K562 (cell line): Measurements from ENCODE around the gene FBN3. TPM values are rescaled to one million over a fixed set of nuclear protein-coding genes. Genes with fewer than 3 reads are reported as not detected.
A peak's percentile ranks its signal among the peaks of the same experiment; 100 is the strongest.
"Not testable (repeated sequence)": the region's sequence is repeated elsewhere in the genome, so short reads cannot be mapped to it uniquely, and the experiment has no call there.

ENCODE experiments used
- NR2C2 ChIP-seq, 2 experiments: fragments of 200-800 bp in 1 of 2; sonication (Bioruptor generic) in 1 of 2; sonication (generic) in 1 of 2; formaldehyde crosslinking in 1 of 2; IDR thresholded peaks; 2 replicates each; pipeline versions ENCODE4 v1.6.1 to v1.8.0; 2016 to 2022; ENCODE audit warnings: mild to moderate bottlenecking in 1 of 2, missing compliant biosample characterization in 1 of 2, missing genetic modification characterization in 1 of 2, missing genetic modification reagents in 1 of 2
- PHB2 ChIP-seq: fragments of 450-650 bp; IDR thresholded peaks from 2 replicates; pipeline ENCODE4 v1.6.1; 2017; ENCODE audit warnings: low read depth
- polyA plus RNA-seq, 8 experiments: library from polyadenylated mRNA; depleted of rRNA in 4 of 8; stranded (reverse) in 5 of 8; unstranded in 3 of 8; fragments of >200 nt; fragmentation: Nextera tagmentation in 2 of 8; fragmentation: Illumina TruSeq in 1 of 8; extraction: Ambion mirVana in 2 of 8; extraction: Trizol in 1 of 8; gene quantifications; 2 replicates each; pipeline versions ENCODE4 v1.2.1 to v1.2.3, GENCODE V29; 2011 to 2014; ENCODE audit warnings: inconsistent platforms in 1 of 8, missing spikeins in 1 of 8
- total RNA-seq, 7 experiments: library from RNA; depleted of rRNA in 6 of 7; stranded (reverse); fragments of >200 nt in 6 of 7; fragmentation: Illumina TruSeq in 2 of 7; extraction: Trizol in 2 of 7; gene quantifications; 2 replicates each; pipeline versions ENCODE4 v1.2.1 to v1.2.3, GENCODE V29; 2011 to 2021; ENCODE audit warnings: low replicate concordance in 1 of 7
- TF ChIP-seq, protein P1 (sequence below): fragments of 250-450 bp; sonication (Bioruptor Pico); IDR thresholded peaks from 2 replicates; pipeline ENCODE4 v1.4.0; 2020; ENCODE audit warnings: mild to moderate bottlenecking, moderate library complexity
- TF ChIP-seq, protein P2 (sequence below): fragments of 200-800 bp; sonication (Bioruptor generic); IDR thresholded peaks from 2 replicates; pipeline ENCODE4 v1.6.1; 2017; ENCODE audit warnings: missing genetic modification characterization, missing compliant biosample characterization
- TF ChIP-seq, protein P3 (sequence below): fragments of 450-650 bp; IDR thresholded peaks from 2 replicates; pipeline ENCODE4 v1.6.1; 2016; ENCODE audit warnings: mild to moderate bottlenecking
- TF ChIP-seq, protein P4 (sequence below): sonication (generic); formaldehyde crosslinking; IDR thresholded peaks from 2 replicates; pipeline ENCODE4 v1.8.0; 2022; ENCODE audit warnings: missing genetic modification reagents, mild to moderate bottlenecking, moderate library complexity, borderline replicate concordance
- TF ChIP-seq, protein P5 (sequence below): fragments of 450-650 bp; IDR thresholded peaks from 2 replicates; pipeline ENCODE4 v1.6.1; 2016; ENCODE audit warnings: low read depth, mild to moderate bottlenecking, moderate library complexity

The FBN3 gene
- total and polyA plus RNA-seq, 9 of the 15 experiments (the other 6 are each of a cell fraction or from before 2014, with no cell fraction given) = under 0.01 to 0.29 (median 0.01) TPM; not detected in 4

DNA sequence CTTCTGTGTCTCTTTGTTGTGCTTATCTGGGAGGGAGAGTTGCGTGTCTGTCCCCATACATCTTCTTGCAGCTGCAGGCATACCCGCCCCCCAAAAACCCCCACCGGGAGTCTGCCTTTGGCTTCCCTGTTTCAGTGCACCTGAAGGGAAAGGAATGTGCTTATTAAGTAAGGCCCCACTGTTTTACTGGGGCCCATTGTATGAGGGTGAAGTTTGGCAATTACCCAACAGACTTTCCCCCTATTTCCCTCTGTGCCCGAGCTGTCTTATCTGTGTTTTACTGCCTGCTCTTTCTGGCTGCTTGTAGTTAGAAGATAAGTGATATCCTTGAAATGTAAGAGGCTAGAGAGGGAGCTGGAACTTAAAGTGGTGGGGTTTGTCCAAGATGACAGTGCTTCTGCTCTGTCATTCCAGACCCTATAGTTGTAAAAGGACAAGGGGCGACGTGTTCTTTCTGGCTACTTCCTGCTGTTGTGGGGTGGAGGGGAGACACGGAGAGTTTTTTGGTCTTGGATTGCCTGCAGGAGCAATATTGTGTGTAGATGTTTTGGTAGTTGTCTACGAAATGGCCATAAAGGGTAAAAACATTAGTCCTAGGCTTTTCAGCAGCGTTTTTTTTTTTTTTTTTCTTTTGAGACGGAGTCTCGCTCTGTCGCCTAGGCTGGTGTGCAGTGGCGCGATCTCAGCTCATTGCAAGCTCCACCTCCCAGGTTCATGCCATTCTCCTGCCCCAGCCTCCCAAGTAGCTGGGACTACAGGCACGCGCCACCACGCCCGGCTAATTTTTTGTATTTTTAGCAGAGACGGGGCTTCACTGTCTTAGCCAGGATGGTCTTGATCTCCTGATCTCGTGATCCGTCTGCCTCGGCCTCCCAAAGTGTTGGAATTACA is 115.9 kb downstream of the FBN3 start (continued):
- TF ChIP-seq, protein P1, sequence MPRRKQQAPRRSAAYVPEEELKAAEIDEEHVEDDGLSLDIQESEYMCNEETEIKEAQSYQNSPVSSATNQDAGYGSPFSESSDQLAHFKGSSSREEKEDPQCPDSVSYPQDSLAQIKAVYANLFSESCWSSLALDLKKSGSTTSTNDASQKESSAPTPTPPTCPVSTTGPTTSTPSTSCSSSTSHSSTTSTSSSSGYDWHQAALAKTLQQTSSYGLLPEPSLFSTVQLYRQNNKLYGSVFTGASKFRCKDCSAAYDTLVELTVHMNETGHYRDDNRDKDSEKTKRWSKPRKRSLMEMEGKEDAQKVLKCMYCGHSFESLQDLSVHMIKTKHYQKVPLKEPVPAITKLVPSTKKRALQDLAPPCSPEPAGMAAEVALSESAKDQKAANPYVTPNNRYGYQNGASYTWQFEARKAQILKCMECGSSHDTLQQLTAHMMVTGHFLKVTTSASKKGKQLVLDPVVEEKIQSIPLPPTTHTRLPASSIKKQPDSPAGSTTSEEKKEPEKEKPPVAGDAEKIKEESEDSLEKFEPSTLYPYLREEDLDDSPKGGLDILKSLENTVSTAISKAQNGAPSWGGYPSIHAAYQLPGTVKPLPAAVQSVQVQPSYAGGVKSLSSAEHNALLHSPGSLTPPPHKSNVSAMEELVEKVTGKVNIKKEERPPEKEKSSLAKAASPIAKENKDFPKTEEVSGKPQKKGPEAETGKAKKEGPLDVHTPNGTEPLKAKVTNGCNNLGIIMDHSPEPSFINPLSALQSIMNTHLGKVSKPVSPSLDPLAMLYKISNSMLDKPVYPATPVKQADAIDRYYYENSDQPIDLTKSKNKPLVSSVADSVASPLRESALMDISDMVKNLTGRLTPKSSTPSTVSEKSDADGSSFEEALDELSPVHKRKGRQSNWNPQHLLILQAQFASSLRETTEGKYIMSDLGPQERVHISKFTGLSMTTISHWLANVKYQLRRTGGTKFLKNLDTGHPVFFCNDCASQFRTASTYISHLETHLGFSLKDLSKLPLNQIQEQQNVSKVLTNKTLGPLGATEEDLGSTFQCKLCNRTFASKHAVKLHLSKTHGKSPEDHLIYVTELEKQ (CRISPR knock-in tag) = peak; percentile 73; the same call in 1 of the 2 replicates
- TF ChIP-seq, protein P2, sequence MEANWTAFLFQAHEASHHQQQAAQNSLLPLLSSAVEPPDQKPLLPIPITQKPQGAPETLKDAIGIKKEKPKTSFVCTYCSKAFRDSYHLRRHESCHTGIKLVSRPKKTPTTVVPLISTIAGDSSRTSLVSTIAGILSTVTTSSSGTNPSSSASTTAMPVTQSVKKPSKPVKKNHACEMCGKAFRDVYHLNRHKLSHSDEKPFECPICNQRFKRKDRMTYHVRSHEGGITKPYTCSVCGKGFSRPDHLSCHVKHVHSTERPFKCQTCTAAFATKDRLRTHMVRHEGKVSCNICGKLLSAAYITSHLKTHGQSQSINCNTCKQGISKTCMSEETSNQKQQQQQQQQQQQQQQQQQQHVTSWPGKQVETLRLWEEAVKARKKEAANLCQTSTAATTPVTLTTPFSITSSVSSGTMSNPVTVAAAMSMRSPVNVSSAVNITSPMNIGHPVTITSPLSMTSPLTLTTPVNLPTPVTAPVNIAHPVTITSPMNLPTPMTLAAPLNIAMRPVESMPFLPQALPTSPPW = peak; percentile 83
- TF ChIP-seq PHB2 = 0 out of 2 replicates have a peak, but pooled peaks have one; percentile 61
- not testable (repeated sequence) for TF ChIP-seq NR2C2 (CRISPR knock-in tag; IDR thresholded peaks at IDR 0.05)
- TF ChIP-seq NR2C2 (tag; IDR thresholded peaks at IDR 0.05) = peak; percentile 71
- TF ChIP-seq, protein P3, sequence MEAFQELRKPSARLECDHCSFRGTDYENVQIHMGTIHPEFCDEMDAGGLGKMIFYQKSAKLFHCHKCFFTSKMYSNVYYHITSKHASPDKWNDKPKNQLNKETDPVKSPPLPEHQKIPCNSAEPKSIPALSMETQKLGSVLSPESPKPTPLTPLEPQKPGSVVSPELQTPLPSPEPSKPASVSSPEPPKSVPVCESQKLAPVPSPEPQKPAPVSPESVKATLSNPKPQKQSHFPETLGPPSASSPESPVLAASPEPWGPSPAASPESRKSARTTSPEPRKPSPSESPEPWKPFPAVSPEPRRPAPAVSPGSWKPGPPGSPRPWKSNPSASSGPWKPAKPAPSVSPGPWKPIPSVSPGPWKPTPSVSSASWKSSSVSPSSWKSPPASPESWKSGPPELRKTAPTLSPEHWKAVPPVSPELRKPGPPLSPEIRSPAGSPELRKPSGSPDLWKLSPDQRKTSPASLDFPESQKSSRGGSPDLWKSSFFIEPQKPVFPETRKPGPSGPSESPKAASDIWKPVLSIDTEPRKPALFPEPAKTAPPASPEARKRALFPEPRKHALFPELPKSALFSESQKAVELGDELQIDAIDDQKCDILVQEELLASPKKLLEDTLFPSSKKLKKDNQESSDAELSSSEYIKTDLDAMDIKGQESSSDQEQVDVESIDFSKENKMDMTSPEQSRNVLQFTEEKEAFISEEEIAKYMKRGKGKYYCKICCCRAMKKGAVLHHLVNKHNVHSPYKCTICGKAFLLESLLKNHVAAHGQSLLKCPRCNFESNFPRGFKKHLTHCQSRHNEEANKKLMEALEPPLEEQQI = peak; percentile 79; the same call in 1 of the 2 replicates
- TF ChIP-seq, protein P4, sequence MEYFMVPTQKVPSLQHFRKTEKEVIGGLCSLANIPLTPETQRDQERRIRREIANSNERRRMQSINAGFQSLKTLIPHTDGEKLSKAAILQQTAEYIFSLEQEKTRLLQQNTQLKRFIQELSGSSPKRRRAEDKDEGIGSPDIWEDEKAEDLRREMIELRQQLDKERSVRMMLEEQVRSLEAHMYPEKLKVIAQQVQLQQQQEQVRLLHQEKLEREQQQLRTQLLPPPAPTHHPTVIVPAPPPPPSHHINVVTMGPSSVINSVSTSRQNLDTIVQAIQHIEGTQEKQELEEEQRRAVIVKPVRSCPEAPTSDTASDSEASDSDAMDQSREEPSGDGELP (CRISPR knock-in tag) = peak; percentile 30; the same call in 1 of the 2 replicates
- TF ChIP-seq, protein P5, sequence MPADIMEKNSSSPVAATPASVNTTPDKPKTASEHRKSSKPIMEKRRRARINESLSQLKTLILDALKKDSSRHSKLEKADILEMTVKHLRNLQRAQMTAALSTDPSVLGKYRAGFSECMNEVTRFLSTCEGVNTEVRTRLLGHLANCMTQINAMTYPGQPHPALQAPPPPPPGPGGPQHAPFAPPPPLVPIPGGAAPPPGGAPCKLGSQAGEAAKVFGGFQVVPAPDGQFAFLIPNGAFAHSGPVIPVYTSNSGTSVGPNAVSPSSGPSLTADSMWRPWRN = peak; percentile 22; the same call in 1 of the 2 replicates
